ENCODE data around the gene SYNPO2.
"Not testable (repeated sequence)": the region's sequence is repeated elsewhere in the genome, so short reads cannot be mapped to it uniquely, and the experiment has no call there.

The SYNPO2 gene

GRCh38 chr4:118878507-118878906, 10.1 kb upstream of the SYNPO2 start:
- not testable (repeated sequence) for DNase-seq (ENCODE audit: low read depth in 2 of 2)

GRCh38 chr4:118879409-118879808, 9.2 kb upstream of the SYNPO2 start:
- no peak for DNase-seq (ENCODE audit: low read depth in 2 of 2)

- DNase-seq (ENCODE audit: low read depth in 2 of 2): no peak
Observed at GRCh38 chr4:118881512-118882146, 7.0 kb upstream of the SYNPO2 start.

GRCh38 chr4:118883861-118884260, 4.8 kb upstream of the SYNPO2 start:
- DNase-seq (ENCODE audit: low read depth in 2 of 2): no peak

GRCh38 chr4:118884716-118885115, 3.9 kb upstream of the SYNPO2 start:
- DNase-seq (ENCODE audit: low read depth in 2 of 2): no peak

GRCh38 chr4:118889312-118889691, 648 bp downstream of the SYNPO2 start:
- no peak for DNase-seq (ENCODE audit: low read depth in 2 of 2)

- no peak for DNase-seq (ENCODE audit: low read depth in 2 of 2)
Observed at GRCh38 chr4:118894034-118894433, 5.4 kb downstream of the SYNPO2 start.

GRCh38 chr4:118898221-118898620, 9.6 kb downstream of the SYNPO2 start:
- DNase-seq (ENCODE audit: low read depth in 2 of 2): no peak

GRCh38 chr4:118898684-118899138, 10.1 kb downstream of the SYNPO2 start:
- no peak for DNase-seq (ENCODE audit: low read depth in 2 of 2)

- DNase-seq (ENCODE audit: low read depth in 2 of 2): no peak
Observed at GRCh38 chr4:118904418-118904817, 15.8 kb downstream of the SYNPO2 start.

GRCh38 chr4:118904935-118905334, 16.3 kb downstream of the SYNPO2 start:
- no peak for DNase-seq (ENCODE audit: low read depth in 2 of 2)

- DNase-seq (ENCODE audit: low read depth in 2 of 2): no peak
Observed at GRCh38 chr4:118905566-118905965, 16.9 kb downstream of the SYNPO2 start.

GRCh38 chr4:118909173-118909956, 20.7 kb downstream of the SYNPO2 start:
- DNase-seq (ENCODE audit: low read depth in 2 of 2): no peak

GRCh38 chr4:118910221-118910620, 21.6 kb downstream of the SYNPO2 start:
- DNase-seq (ENCODE audit: low read depth in 2 of 2): no peak

GRCh38 chr4:118911238-118911703, 22.6 kb downstream of the SYNPO2 start:
- DNase-seq (ENCODE audit: low read depth in 2 of 2): no peak

- DNase-seq (ENCODE audit: low read depth in 2 of 2): no peak
Observed at GRCh38 chr4:118915468-118915867, 26.8 kb downstream of the SYNPO2 start.

GRCh38 chr4:118916691-118917289, 28.1 kb downstream of the SYNPO2 start:
- no peak for DNase-seq (ENCODE audit: low read depth in 2 of 2)

GRCh38 chr4:118917582-118917981, 28.9 kb downstream of the SYNPO2 start:
- no peak for DNase-seq (ENCODE audit: low read depth in 2 of 2)

GRCh38 chr4:118918388-118918787, 29.7 kb downstream of the SYNPO2 start:
- no peak for DNase-seq (ENCODE audit: low read depth in 2 of 2)

GRCh38 chr4:118920247-118920646, 31.6 kb downstream of the SYNPO2 start:
- no peak for DNase-seq (ENCODE audit: low read depth in 2 of 2)

GRCh38 chr4:118921786-118922185, 33.1 kb downstream of the SYNPO2 start:
- DNase-seq (ENCODE audit: low read depth in 2 of 2): no peak

GRCh38 chr4:118923891-118924290, 35.2 kb downstream of the SYNPO2 start:
- no peak for DNase-seq (ENCODE audit: low read depth in 2 of 2)

- no peak for DNase-seq (ENCODE audit: low read depth in 2 of 2)
Observed at GRCh38 chr4:118927974-118928373, 39.3 kb downstream of the SYNPO2 start.
